ENCODE data around the gene CNDP2.

Gene CNDP2

DNA sequence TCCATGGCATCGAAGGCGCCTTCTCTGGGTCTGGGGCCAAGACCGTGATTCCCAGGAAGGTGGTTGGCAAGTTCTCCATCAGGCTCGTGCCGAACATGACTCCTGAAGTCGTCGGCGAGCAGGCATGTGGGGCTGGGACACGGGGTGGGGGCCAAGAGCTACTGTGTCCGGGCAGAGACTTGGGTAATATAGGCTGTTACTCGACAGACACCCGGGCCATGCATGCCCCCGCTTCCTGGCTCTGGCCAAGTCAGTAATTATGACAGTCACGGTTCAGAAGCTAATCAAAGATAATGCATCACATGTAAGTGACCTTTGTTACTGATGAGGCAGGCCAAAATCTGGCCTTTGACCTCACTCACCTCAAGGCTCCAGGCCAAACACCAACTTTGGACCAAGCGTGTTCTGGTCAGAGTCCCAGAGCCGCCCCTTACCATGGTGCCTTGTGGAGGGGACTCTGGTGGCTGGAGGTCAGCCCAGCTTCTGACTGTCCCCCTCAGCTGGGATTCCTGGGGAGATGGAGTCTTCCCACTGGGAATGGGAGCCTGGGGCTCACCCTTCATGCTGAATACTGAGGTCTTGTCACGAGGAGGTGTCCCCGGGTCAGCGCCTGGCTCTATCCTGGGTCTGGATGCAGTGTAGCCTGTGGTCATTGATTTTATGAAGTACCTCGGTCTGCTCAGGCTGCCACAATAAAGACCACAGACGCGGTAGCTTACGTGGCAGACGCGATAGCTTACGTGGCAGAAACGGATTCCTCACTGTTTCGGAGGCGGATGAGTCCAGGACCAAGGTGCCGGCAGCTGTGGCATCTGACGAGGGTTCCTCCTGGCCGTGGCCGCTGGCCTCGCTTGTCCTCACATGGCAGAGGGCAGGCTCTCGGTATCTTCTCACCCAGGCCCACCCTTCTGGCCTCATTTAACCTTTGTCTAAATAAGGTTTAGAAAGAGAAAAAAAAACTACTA, 20.4 kb downstream of the CNDP2 start:
- Histone ChIP-seq H4K8ac (ENCODE audit: low read depth, low read length) (no peak overlapping the region), H3K27ac (ENCODE audit: low read depth, low read length) (no peak overlapping the region), H3K4me2 (ENCODE audit: low read length) (no peak overlapping the region), H3K4ac (ENCODE audit: low read depth, low read length) (no peak overlapping the region), H3K79me1 (ENCODE audit: low read length) (peaks cover 5% of the 10 kb centered on the region), H3K4me3 (ENCODE audit: low read length) (no peak overlapping the region), H3K27me3 (ENCODE audit: insufficient read depth, low read length, poor library complexity) (no peaks in the 10 kb centered on the region), H3K36me3 (ENCODE audit: control insufficient read depth, insufficient read depth, low read length) (peaks cover 38% of the 10 kb centered on the region), H4K5ac (ENCODE audit: low read length) (no peak overlapping the region), H3K56ac (ENCODE audit: low read length) (no peak overlapping the region), H3K9ac (ENCODE audit: low read length) (no peak overlapping the region), H2BK15ac (replicated peaks; ENCODE audit: low read depth) (no peak overlapping the region), H3K23ac (ENCODE audit: low read length) (no peak overlapping the region), H2BK120ac (ENCODE audit: low read depth, low read length) (no peak overlapping the region), H3K79me2 (ENCODE audit: control insufficient read depth, insufficient read depth, low read length) (no peaks in the 10 kb centered on the region), H2BK5ac (ENCODE audit: low read length) (no peak overlapping the region), H2AK5ac (ENCODE audit: low read length) (no peak overlapping the region), H3K4me1 (ENCODE audit: control insufficient read depth, low read depth, low read length) (no peaks in the 10 kb centered on the region), H3K18ac (ENCODE audit: low read length) (no peak overlapping the region)
- WGBS (ENCODE audit: extremely low coverage, insufficient coverage, low lambda C conversion rate): no CpG with 5 or more reads among the region's 35 CpGs
- no peak for DNase-seq

DNA sequence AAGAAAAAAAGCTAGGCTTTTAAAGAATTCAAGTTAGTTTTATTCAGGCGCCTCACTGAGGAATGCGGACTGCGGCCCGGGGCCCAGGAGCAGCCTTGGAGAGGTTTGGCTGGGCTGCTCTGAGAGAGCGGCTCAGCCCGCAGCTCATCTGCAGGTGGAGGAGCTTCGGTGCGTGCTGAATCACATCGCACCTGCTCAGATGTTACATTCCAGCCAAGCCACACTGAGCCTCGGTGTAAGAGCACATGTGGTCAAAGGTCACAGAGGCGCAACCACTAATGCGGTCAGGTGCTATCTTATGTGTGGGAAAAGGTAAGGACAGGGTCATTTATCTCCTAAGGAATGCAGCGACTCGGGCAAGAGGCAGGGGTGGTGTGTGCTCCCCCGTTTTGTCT, 21.1 kb downstream of the CNDP2 start:
- Histone ChIP-seq H3K4ac (ENCODE audit: low read depth, low read length) (no peak overlapping the region), H3K27me3 (ENCODE audit: insufficient read depth, low read length, poor library complexity) (no peaks in the 10 kb centered on the region), H3K23ac (ENCODE audit: low read length) (no peak overlapping the region), H3K27ac (ENCODE audit: low read depth, low read length) (no peak overlapping the region), H3K36me3 (ENCODE audit: control insufficient read depth, insufficient read depth, low read length) (peaks cover 36% of the 10 kb centered on the region), H3K4me2 (ENCODE audit: low read length) (no peak overlapping the region), H2BK120ac (ENCODE audit: low read depth, low read length) (no peak overlapping the region), H3K79me1 (ENCODE audit: low read length) (peaks cover 5% of the 10 kb centered on the region), H3K18ac (ENCODE audit: low read length) (no peak overlapping the region), H3K4me1 (ENCODE audit: control insufficient read depth, low read depth, low read length) (no peaks in the 10 kb centered on the region), H3K56ac (ENCODE audit: low read length) (no peak overlapping the region), H4K5ac (ENCODE audit: low read length) (no peak overlapping the region), H4K8ac (ENCODE audit: low read depth, low read length) (no peak overlapping the region), H3K4me3 (ENCODE audit: low read length) (no peak overlapping the region), H2BK15ac (replicated peaks; ENCODE audit: low read depth) (no peak overlapping the region), H3K79me2 (ENCODE audit: control insufficient read depth, insufficient read depth, low read length) (no peaks in the 10 kb centered on the region), H2BK5ac (ENCODE audit: low read length) (no peak overlapping the region), H2AK5ac (ENCODE audit: low read length) (no peak overlapping the region), H3K9ac (ENCODE audit: low read length) (no peak overlapping the region)
- WGBS (ENCODE audit: extremely low coverage, insufficient coverage, low lambda C conversion rate): no CpG with 5 or more reads among the region's 15 CpGs
- no peak for DNase-seq

- WGBS (ENCODE audit: extremely low coverage, insufficient coverage, low lambda C conversion rate): no CpG with 5 or more reads among the region's 32 CpGs
- H3K4me1 ChIP-seq (ENCODE audit: control insufficient read depth, low read depth, low read length): no peaks in the 10 kb centered on the region
- no peak overlapping the region for H4K5ac ChIP-seq (ENCODE audit: low read length)
- H2BK120ac ChIP-seq (ENCODE audit: low read depth, low read length): no peak overlapping the region
- H3K27me3 ChIP-seq (ENCODE audit: insufficient read depth, low read length, poor library complexity): no peaks in the 10 kb centered on the region
- H3K4me3 ChIP-seq (ENCODE audit: low read length): no peak overlapping the region
- no peak overlapping the region for H3K56ac ChIP-seq (ENCODE audit: low read length)
- no peak for DNase-seq
- H3K9ac ChIP-seq (ENCODE audit: low read length): no peak overlapping the region
- no peak overlapping the region for H2BK15ac ChIP-seq (replicated peaks; ENCODE audit: low read depth)
- no peak overlapping the region for H2AK5ac ChIP-seq (ENCODE audit: low read length)
- H4K8ac ChIP-seq (ENCODE audit: low read depth, low read length): no peak overlapping the region
- H3K27ac ChIP-seq (ENCODE audit: low read depth, low read length): no peak overlapping the region
- H3K4ac ChIP-seq (ENCODE audit: low read depth, low read length): no peak overlapping the region
- peaks cover 29% of the 10 kb centered on the region for H3K36me3 ChIP-seq (ENCODE audit: control insufficient read depth, insufficient read depth, low read length)
- no peaks in the 10 kb centered on the region for H3K79me2 ChIP-seq (ENCODE audit: control insufficient read depth, insufficient read depth, low read length)
- H3K18ac ChIP-seq (ENCODE audit: low read length): no peak overlapping the region
- no peak overlapping the region for H3K23ac ChIP-seq (ENCODE audit: low read length)
- H3K79me1 ChIP-seq (ENCODE audit: low read length): peaks cover 3% of the 10 kb centered on the region
- no peak overlapping the region for H3K4me2 ChIP-seq (ENCODE audit: low read length)
- H2BK5ac ChIP-seq (ENCODE audit: low read length): no peak overlapping the region
Measured at GRCh38 chr18:74518456-74519295, 22.5 kb downstream of the CNDP2 start.

GRCh38 chr18:74519320-74520095, 23.3 kb downstream of the CNDP2 start:
- H2BK5ac ChIP-seq (ENCODE audit: low read length): no peak overlapping the region
- no peaks in the 10 kb centered on the region for H3K79me2 ChIP-seq (ENCODE audit: control insufficient read depth, insufficient read depth, low read length)
- H3K4me2 ChIP-seq (ENCODE audit: low read length): no peak overlapping the region
- no peak overlapping the region for H3K27ac ChIP-seq (ENCODE audit: low read depth, low read length)
- H4K5ac ChIP-seq (ENCODE audit: low read length): no peak overlapping the region
- no peak overlapping the region for H3K18ac ChIP-seq (ENCODE audit: low read length)
- no peak for DNase-seq
- H3K4ac ChIP-seq (ENCODE audit: low read depth, low read length): no peak overlapping the region
- H4K8ac ChIP-seq (ENCODE audit: low read depth, low read length): no peak overlapping the region
- H2BK120ac ChIP-seq (ENCODE audit: low read depth, low read length): no peak overlapping the region
- no peak overlapping the region for H2BK15ac ChIP-seq (replicated peaks; ENCODE audit: low read depth)
- no peak overlapping the region for H3K23ac ChIP-seq (ENCODE audit: low read length)
- no peaks in the 10 kb centered on the region for H3K27me3 ChIP-seq (ENCODE audit: insufficient read depth, low read length, poor library complexity)
- WGBS (ENCODE audit: extremely low coverage, insufficient coverage, low lambda C conversion rate): no CpG with 5 or more reads among the region's 18 CpGs
- peaks cover 29% of the 10 kb centered on the region for H3K36me3 ChIP-seq (ENCODE audit: control insufficient read depth, insufficient read depth, low read length)
- no peaks in the 10 kb centered on the region for H3K4me1 ChIP-seq (ENCODE audit: control insufficient read depth, low read depth, low read length)
- no peaks in the 10 kb centered on the region for H3K79me1 ChIP-seq (ENCODE audit: low read length)
- no peak overlapping the region for H3K4me3 ChIP-seq (ENCODE audit: low read length)
- H3K9ac ChIP-seq (ENCODE audit: low read length): no peak overlapping the region
- no peak overlapping the region for H3K56ac ChIP-seq (ENCODE audit: low read length)
- H2AK5ac ChIP-seq (ENCODE audit: low read length): no peak overlapping the region

DNA sequence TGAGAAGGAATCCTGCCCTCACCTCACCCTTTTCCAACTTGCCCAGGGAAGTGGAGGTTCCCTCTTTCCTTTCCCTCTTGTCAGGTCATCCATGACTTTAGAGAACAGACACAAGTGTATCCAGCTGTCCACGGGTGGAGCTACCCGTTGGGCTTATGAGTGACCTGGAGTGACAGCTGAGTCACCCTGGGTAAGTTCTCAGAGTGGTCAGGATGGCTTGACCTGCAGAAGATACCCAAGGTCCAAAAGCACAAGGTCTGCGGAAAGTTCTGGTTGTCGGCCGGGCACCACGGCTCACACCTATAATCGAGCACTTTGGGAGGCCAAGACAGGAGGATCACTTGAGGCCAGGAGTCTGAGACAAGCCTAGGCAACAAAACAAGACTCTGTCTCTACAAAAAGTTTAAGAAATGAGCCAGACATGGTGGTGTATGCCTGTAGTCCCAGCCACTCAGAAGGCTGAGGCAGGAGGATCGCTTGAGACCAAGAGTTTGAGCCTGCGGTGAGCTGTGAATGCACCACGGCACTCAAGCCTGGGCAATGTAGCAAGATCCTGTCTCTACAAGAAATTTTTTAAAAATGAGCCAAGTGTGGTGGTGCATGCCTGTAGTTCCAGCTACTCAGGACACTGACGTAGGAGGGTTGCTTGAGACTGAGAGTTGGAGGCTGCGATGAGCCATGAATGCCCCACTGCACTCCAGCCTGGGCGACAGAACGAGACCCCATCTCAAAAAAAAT, 24.1 kb downstream of the CNDP2 start:
- Histone ChIP-seq H3K4me1 (ENCODE audit: control insufficient read depth, low read depth, low read length) (no peaks in the 10 kb centered on the region), H3K27me3 (ENCODE audit: insufficient read depth, low read length, poor library complexity) (no peaks in the 10 kb centered on the region), H3K56ac (ENCODE audit: low read length) (no peak overlapping the region), H2BK120ac (ENCODE audit: low read depth, low read length) (no peak overlapping the region), H3K4me3 (ENCODE audit: low read length) (no peak overlapping the region), H4K8ac (ENCODE audit: low read depth, low read length) (no peak overlapping the region), H3K4me2 (ENCODE audit: low read length) (no peak overlapping the region), H3K36me3 (ENCODE audit: control insufficient read depth, insufficient read depth, low read length) (peaks cover 28% of the 10 kb centered on the region), H3K27ac (ENCODE audit: low read depth, low read length) (no peak overlapping the region), H3K79me1 (ENCODE audit: low read length) (no peaks in the 10 kb centered on the region), H3K9ac (ENCODE audit: low read length) (no peak overlapping the region), H4K5ac (ENCODE audit: low read length) (no peak overlapping the region), H3K18ac (ENCODE audit: low read length) (no peak overlapping the region), H2BK5ac (ENCODE audit: low read length) (no peak overlapping the region), H2AK5ac (ENCODE audit: low read length) (no peak overlapping the region), H3K4ac (ENCODE audit: low read depth, low read length) (no peak overlapping the region), H2BK15ac (replicated peaks; ENCODE audit: low read depth) (no peak overlapping the region), H3K79me2 (ENCODE audit: control insufficient read depth, insufficient read depth, low read length) (no peaks in the 10 kb centered on the region), H3K23ac (ENCODE audit: low read length) (no peak overlapping the region)
- DNase-seq: no peak
- no CpG with 5 or more reads among the region's 14 CpGs for WGBS (ENCODE audit: extremely low coverage, insufficient coverage, low lambda C conversion rate)

Measured in mesendoderm (in vitro differentiated cells).